HAP-1 (cell line): ENCODE measurements around the gene OR13F1.
A peak's percentile ranks its signal among the peaks of the same experiment; 100 is the strongest.
"Not testable (repeated sequence)": the region's sequence is repeated elsewhere in the genome, so short reads cannot be mapped to it uniquely, and the experiment has no call there.

Experiments
- DNase-seq, 2 experiments: peaks; one replicate each; pipeline ENCODE4 v3.0.0-alpha.2; 2016 to 2020; ENCODE audit warnings: low spot score in 2 of 2
- H3K27me3 ChIP-seq: fragments of 250-450 bp; sonication (Bioruptor Pico); 2 replicates; pipeline ENCODE4 v1.5.1; 2020; ENCODE audit warnings: low read depth, mild to moderate bottlenecking, moderate library complexity
- H3K36me3 ChIP-seq: fragments of 250-450 bp; sonication (Bioruptor Pico); replicated peaks from 2 replicates; pipeline ENCODE4 v1.5.1; 2020; ENCODE audit warnings: mild to moderate bottlenecking
- H3K4me1 ChIP-seq: fragments of 250-450 bp; sonication (Bioruptor Pico); 2 replicates; pipeline ENCODE4 v1.5.1; 2020; ENCODE audit warnings: mild to moderate bottlenecking
- H3K4me3 ChIP-seq: fragments of 250-450 bp; sonication (Bioruptor Pico); 2 replicates; pipeline ENCODE4 v1.5.1; 2020; ENCODE audit warnings: mild to moderate bottlenecking, moderate library complexity
- H3K9me3 ChIP-seq: fragments of 250-450 bp; sonication (Bioruptor Pico); 2 replicates; pipeline ENCODE4 v1.5.1; 2020; ENCODE audit warnings: mild to moderate bottlenecking, moderate library complexity
- in situ Hi-C: fragments of 300-500 bp; cut with MboI; formaldehyde crosslinking; loops from 3 replicates; pipeline ENCODE4 v1.14.3; 2020; ENCODE audit warnings: low sequenced_read_pairs, inconsistent platforms, mixed read lengths

Gene OR13F1, protein sequence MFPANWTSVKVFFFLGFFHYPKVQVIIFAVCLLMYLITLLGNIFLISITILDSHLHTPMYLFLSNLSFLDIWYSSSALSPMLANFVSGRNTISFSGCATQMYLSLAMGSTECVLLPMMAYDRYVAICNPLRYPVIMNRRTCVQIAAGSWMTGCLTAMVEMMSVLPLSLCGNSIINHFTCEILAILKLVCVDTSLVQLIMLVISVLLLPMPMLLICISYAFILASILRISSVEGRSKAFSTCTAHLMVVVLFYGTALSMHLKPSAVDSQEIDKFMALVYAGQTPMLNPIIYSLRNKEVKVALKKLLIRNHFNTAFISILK

DNA sequence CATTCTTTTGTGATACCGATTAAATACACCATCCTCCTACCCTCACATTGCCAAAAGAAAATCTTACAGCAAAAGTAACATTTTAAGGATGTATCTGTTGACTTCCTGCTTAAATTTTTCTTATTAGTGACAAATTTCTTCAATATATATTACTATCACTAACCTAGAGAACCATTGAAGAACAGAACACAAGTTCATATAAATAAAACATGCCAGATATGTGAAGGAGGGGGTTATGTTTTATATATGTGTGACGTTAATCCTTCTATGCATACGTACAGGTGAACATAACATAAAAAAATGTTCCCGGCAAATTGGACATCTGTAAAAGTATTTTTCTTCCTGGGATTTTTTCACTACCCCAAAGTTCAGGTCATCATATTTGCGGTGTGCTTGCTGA is at the start of gene OR13F1:
Gene OR13F1, plus strand, starts transcription at position 301 of the 400 bp plus-strand sequence. Its CDS starts 0 bp downstream, at position 301.
- Histone ChIP-seq H3K27me3 (no peaks in the 10 kb centered on the region), H3K36me3 (no peaks in the 10 kb centered on the region), H3K4me3 (no peak within 1 kb of the TSS), H3K9me3 (no peaks in the 10 kb centered on the region), H3K4me1 (no peaks in the 10 kb centered on the region)
- in situ Hi-C loops, result no loop called here
- DNase-seq, result no peak

DNA sequence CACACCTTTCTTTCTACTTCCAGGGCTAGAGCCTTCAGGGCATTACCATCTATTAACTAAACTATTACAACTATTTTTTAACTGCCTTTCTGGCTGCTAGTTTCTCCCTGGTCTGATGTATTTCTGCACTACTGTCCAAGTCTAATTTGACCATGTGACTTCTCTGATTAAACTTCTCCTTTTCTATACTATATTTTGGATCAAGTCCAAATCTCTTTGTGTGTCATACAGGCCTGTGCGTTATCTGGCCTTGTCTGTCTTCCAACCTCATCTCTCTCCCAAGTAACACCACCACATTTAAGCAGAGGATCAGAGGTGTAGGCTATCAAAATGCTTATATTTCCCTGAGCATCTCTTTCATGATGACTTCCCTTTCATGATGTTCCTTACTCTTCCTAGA is 47.2 kb upstream of the OR13F1 start:
- no peak for DNase-seq
- no peaks in the 10 kb centered on the region for H3K9me3 ChIP-seq
- no peaks in the 10 kb centered on the region for H3K27me3 ChIP-seq
- H3K4me3 ChIP-seq, result no peak overlapping the region
- no peaks in the 10 kb centered on the region for H3K4me1 ChIP-seq
- no peaks in the 10 kb centered on the region for H3K36me3 ChIP-seq
- in situ Hi-C loops, result no loop called here

DNA sequence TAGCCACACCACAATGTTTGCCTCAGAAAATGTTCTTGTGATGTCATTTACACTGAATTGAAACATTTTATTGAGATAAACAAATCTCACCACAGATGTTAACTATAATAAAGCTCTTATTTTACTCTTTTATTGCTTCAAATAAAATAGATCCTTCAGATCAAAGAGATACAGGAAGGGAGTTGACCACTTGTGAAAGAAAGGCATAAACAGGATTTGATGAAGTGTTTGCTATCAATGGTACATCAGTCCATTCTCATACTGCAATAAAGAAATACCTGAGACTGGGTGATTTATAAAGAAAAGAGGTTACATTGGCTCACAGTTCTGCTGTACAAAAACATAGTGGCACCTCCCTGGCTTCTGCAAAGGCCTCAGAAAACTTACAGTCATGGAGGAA is 40.2 kb upstream of the OR13F1 start:
- H3K4me3 ChIP-seq, result no peak overlapping the region
- in situ Hi-C loops, result no loop called here
- no peak for DNase-seq
- H3K4me1 ChIP-seq, result no peaks in the 10 kb centered on the region
- no peaks in the 10 kb centered on the region for H3K36me3 ChIP-seq
- H3K9me3 ChIP-seq, result no peaks in the 10 kb centered on the region
- no peaks in the 10 kb centered on the region for H3K27me3 ChIP-seq

DNA sequence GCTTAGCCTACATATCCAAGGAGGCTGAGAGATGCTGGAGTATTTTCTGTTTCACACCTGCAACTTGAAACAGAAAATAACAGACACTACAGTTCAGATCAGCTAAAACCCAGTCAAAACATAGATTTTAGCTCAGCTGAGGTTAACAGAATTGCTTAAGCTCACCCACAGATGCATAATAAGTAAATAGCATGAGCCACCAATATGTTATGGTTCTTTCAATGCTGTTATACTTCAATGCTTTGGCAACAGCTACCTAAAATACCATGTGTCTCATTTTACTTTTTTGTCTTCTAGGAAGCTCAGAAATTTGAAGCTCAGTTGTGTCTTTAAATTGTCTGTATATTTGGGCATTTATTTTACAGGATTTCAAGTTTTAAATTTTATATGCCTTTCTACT is 35.8 kb upstream of the OR13F1 start:
- DNase-seq, result no peak
- Histone ChIP-seq H3K4me3 (no peak overlapping the region), H3K36me3 (no peaks in the 10 kb centered on the region), H3K4me1 (no peaks in the 10 kb centered on the region), H3K27me3 (no peaks in the 10 kb centered on the region), H3K9me3 (no peaks in the 10 kb centered on the region)
- in situ Hi-C loops, result no loop called here

DNA sequence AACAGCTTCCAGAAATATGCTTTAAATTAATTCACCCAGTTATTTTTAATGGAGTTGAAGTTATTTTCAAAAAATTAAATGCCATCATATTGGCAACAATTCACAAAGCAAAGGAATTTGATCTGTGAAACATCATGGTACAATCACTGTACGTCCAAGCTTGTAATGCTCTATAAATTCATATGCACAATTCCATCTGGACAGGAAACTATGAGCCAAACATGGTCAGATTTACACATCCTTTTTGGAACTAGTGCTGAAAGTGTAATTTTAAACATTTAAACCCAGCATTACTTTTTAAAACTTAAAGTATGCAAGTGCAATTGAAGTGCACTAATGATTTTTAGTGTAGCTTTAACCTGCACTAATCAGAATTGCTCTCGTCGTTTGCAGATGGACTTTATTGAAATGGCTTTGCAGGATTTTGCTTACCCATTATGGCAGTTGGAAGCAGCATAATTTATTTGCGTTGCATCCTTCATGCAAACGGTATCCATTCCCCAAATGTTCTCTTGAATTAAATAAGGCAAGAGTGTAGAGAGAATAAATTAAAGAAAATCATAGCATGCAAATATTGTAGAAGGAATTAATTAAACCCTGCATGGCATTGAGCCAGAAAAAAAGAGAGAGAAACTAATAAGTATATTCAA is 21.0 kb upstream of the OR13F1 start:
- DNase-seq, result no peak
- no peaks in the 10 kb centered on the region for H3K9me3 ChIP-seq
- H3K36me3 ChIP-seq, result no peaks in the 10 kb centered on the region
- no peaks in the 10 kb centered on the region for H3K4me1 ChIP-seq
- no peaks in the 10 kb centered on the region for H3K27me3 ChIP-seq
- no peak overlapping the region for H3K4me3 ChIP-seq
- in situ Hi-C loops, result no loop called here

DNA sequence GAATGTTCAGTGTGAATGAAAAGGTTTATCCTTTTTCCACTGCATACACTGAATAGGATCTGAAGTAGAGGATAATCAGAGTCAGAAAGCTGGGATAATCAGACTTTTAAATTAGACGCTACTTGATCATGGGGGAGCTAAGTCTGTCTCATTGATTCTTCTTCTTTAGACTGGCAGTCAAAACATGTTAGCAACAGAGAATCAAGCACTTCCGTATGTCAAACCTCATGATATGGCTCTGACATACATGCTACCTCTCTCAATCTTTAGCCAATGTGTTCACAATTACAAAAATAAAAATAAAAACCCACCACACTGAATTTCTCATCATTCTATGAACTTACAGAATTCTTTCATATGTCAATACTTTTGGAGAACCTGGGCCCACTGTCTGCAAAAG is 19.0 kb upstream of the OR13F1 start:
- H3K9me3 ChIP-seq, result no peaks in the 10 kb centered on the region
- DNase-seq, result no peak
- in situ Hi-C loops, result no loop called here
- no peaks in the 10 kb centered on the region for H3K27me3 ChIP-seq
- no peaks in the 10 kb centered on the region for H3K36me3 ChIP-seq
- no peaks in the 10 kb centered on the region for H3K4me1 ChIP-seq
- no peak overlapping the region for H3K4me3 ChIP-seq

DNA sequence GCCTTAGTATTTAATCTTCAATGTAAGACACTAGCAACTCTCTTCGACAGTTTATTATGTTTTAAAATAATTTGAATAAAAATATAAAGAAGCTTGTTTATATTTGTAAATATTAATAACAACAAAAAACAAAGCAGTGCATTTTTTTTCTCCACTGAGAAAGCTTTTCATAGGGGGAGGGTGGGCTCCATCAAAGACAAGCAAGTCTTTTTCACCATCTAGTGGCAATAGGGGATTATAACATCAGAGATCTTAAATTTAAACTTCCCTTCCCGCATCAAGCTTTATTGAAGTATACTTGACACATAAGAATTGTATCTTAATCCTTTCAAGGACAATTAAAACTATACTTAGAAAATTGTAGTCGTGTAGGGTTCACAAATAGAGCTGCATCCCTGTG is 9.3 kb upstream of the OR13F1 start:
- Histone ChIP-seq H3K4me1 (no peaks in the 10 kb centered on the region), H3K27me3 (no peaks in the 10 kb centered on the region), H3K9me3 (no peaks in the 10 kb centered on the region), H3K36me3 (no peaks in the 10 kb centered on the region), H3K4me3 (no peak overlapping the region)
- in situ Hi-C loops, result no loop called here
- DNase-seq, result peak in 1 of 2 experiments; percentile 24

DNA sequence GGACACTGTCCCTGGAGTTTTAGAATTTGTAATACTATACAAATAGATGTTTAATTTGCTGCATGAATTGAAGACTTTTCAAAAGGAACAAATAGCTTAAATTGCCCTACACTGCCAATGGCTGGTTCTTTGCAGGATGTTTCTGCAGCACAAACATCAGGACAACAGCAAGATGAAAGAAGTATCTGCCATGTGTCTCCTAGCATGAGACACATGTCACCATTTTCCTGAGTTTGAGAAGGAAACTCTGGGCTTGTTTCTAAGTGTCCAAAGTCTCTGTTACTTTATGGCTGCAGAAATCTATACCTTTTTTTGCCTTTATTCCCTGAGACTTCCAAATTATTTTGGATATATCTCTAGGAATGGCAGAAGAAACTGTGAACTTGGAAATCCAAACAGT is 623 bp upstream of the OR13F1 start:
- H3K27me3 ChIP-seq, result no peaks in the 10 kb centered on the region
- no peaks in the 10 kb centered on the region for H3K4me1 ChIP-seq
- in situ Hi-C loops, result no loop called here
- no peak overlapping the region for H3K4me3 ChIP-seq
- no peak for DNase-seq
- no peaks in the 10 kb centered on the region for H3K36me3 ChIP-seq
- no peaks in the 10 kb centered on the region for H3K9me3 ChIP-seq

DNA sequence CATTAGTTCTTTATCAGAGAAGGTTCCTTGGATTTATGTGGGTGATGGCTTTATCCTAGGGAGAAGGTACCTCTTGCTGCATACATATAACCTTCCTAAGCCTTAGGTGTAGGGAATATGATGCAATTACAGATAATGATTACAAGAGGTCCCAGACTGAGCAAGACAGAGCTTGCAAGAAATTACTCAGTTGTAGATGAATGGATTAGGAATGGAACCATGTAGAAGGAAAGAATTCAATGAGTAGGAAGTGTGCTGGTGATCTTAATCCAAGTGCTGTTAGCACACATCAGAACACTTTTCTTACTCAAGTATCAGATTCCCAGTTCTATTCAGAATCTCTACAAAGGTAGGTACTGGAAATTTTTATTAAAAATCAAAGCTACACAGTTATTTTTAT is 2.5 kb downstream of the OR13F1 start:
- Histone ChIP-seq H3K36me3 (no peaks in the 10 kb centered on the region), H3K4me1 (no peaks in the 10 kb centered on the region), H3K27me3 (no peaks in the 10 kb centered on the region), H3K9me3 (no peaks in the 10 kb centered on the region), H3K4me3 (no peak overlapping the region)
- DNase-seq, result no peak
- in situ Hi-C loops, result no loop called here

DNA sequence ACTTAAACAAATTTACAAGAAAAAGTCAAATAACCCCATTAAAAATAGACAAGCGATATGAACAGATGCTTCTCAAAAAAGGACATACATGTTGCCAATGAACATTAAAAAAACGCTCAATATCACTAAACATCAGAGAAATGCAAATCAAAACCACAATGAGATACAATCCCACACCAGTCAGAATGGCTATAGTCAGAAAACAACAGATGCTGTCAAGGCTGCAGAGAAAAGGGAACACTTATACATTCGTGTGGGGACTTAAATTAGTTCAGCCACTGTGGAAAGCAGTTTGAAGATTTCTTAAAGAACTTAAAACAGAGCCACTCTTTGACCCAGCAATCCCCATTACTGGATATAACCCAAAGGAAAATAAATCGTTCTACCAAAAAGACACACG is 10.8 kb downstream of the OR13F1 start:
- H3K36me3 ChIP-seq, result no peaks in the 10 kb centered on the region
- H3K4me3 ChIP-seq, result no peak overlapping the region
- DNase-seq, result no peak
- in situ Hi-C loops, result no loop called here
- H3K4me1 ChIP-seq, result no peaks in the 10 kb centered on the region
- H3K27me3 ChIP-seq, result peaks cover 2% of the 10 kb centered on the region; the same call in 1 of the 2 replicates
- no peaks in the 10 kb centered on the region for H3K9me3 ChIP-seq

DNA sequence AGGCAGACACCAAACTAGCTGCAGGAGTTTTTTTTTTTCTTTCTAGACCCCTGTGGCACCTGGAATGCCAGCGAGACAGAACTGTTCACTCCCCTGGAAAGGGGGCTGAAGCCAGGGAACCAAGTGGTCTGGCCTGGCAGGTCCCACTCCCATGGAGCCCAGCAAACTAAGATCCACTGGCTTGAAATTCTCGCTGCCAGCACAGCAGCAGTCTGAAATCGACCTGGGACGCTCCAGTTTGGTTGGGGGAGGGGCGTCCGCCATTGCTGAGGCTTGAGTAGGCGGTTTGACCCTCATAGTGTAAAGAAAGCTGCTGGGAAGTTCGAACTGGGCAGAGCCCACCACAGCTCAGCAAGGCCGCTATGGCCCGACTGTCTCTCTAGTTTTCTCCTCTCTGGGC is 16.2 kb downstream of the OR13F1 start:
- H3K9me3 ChIP-seq, H3K27me3 ChIP-seq, H3K36me3 ChIP-seq, in situ Hi-C loops, H3K4me1 ChIP-seq, H3K4me3 ChIP-seq, DNase-seq: not testable (repeated sequence)

DNA sequence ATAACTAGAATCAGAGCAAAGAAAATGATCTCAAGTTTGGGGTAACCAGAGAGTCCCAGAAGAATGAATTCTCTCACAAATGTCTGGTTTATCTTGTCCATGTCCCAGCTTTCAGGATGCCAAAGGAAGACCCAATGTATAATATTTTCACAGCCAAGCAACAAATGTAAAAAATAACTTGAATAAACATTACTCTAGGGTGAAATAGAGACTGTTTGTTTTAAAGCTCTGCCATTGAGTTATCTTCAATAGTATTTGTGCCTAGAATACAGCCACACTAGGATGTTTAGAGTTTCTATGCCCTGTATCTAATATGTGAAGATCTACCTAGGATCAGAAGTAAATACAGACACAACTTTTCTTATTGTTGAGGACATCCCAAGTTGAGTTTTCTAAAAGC is 23.0 kb downstream of the OR13F1 start, which contains the start of gene OR13C4:
Gene OR13C4, minus strand, starts transcription at position 101 of the 400 bp plus-strand sequence. Its CDS starts 0 bp downstream, at position 101.
- Histone ChIP-seq H3K9me3 (no peaks in the 10 kb centered on the region), H3K27me3 (no peaks in the 10 kb centered on the region), H3K4me1 (peaks cover 3% of the 10 kb centered on the region; the same call in 1 of the 2 replicates), H3K36me3 (no peaks in the 10 kb centered on the region), H3K4me3 (no peak within 1 kb of the TSS)
- DNase-seq, result no peak
- in situ Hi-C loops, result no loop called here

DNA sequence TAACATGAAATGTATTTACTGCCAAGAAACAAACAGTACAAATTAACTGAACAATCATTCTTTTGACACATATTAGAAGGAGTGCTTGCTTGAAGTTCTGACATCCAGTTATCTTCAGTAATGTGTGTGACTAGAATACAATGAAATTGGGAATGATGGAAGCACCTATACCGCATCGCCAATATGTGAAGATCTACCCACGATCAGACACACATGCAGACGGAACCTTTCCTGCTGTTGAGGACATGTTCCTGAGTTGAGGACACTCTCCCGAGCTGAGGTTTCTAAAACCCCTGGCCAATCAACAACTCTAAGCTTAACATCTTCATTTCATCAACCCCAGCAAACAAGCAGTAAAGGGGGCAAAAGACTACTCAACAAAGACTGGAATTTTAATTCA is 32.7 kb downstream of the OR13F1 start, which contains the start of gene OR13C3:
Gene OR13C3, minus strand, starts transcription at position 101 of the 400 bp plus-strand sequence. CDS start 133 bp downstream, outside the sequence.
- DNase-seq, result no peak
- H3K27me3 ChIP-seq, result no peaks in the 10 kb centered on the region
- in situ Hi-C loops, result no loop called here
- no peaks in the 10 kb centered on the region for H3K9me3 ChIP-seq
- H3K4me1 ChIP-seq, result peaks cover 11% of the 10 kb centered on the region
- no peaks in the 10 kb centered on the region for H3K36me3 ChIP-seq
- no peak within 1 kb of the TSS for H3K4me3 ChIP-seq

DNA sequence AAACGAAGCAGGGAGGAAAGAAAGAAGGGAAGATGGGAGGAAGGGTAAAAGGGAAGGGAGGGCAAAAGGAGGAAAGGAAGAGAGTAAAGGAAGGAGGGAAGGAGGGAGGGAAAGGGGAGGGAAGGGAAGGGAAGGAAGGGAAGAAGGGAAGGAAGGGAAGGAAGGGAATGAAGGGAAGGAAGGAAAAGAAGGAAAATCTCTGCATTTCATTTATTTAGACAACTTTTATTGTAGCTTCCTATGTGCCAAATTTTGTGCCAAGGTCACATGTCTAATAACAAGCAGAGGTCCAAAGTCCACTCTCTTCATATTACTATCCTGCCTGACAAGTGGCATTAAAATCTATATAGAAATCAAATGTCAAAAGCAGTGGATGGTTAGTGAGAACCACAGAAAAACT is 35.2 kb downstream of the OR13F1 start:
- DNase-seq, result no peak
- in situ Hi-C loops, result no loop called here
- H3K36me3 ChIP-seq, result no peaks in the 10 kb centered on the region

More for the DNA sequence above, 35.2 kb downstream of the OR13F1 start:
- Histone ChIP-seq H3K4me1 (no peaks in the 10 kb centered on the region), H3K4me3 (no peak overlapping the region), H3K27me3 (no peaks in the 10 kb centered on the region), H3K9me3 (no peaks in the 10 kb centered on the region)
